NCI-H1105 treated with DMSO at 0.1 percent for 48 hours (cell line): ENCODE results near the gene UNC5B.

ENCODE experiments used
- DNase-seq: peaks from one replicate; lab custom pipeline; 2025; lab: John Stamatoyannopoulos, UW

The UNC5B gene

DNA sequence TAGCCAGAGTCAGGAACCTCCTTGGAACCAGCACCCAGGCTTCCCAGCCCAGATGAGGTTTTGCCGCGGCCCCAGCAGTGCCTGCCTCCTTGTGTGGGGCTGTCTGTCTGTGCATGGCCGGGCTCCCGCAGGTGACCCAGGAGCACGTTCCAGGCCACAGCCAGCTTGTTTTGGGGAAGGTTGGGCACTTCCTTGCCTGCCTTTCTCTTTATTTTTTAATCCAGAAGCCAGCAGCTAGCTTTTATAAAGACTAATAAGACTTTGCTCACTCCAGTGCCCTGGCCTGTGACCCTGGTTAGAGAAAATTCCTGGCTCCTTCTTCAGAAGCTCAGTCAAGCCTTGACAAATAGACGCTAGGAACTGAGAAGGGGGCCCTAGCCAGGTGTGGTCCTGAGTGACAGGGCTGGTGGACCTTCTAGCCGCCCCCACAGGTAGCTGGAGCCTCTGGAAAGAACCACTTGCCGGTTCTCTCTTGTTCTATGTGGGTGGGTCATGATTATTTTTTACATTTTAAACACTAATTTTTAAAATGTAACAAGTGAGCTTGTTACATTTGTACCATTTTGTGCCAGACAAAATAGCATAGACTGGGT lies 107.5 kb downstream of the UNC5B start:
- no peak for DNase-seq

GRCh38 chr10:71320592-71320991 lies 108.2 kb downstream of the UNC5B start:
- DNase-seq, result no peak

- DNase-seq, result no peak
Measured at GRCh38 chr10:71321386-71321785, 109.0 kb downstream of the UNC5B start.

DNA sequence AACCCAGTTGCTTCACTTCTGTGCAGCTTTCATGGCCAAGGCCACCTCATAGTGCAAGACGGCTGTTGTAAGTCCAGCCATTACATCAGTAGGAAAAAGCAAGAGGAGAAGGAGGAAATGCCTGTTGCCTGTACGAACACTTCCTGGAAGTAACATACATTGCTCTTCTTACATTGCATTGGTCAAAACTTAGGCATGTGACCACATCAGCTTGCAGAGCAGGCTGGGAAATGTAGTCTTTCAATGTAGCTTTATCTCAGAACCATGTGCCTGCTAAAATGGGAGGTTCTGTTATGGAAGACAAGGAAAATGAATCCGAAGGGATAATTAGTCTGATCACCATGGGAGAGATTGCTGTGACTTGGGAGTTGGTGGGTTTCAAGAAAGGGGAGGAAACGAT lies 111.0 kb downstream of the UNC5B start:
- peak; percentile 19 for DNase-seq

- no peak for DNase-seq
Measured at GRCh38 chr10:71324743-71325142, 112.4 kb downstream of the UNC5B start.

DNA sequence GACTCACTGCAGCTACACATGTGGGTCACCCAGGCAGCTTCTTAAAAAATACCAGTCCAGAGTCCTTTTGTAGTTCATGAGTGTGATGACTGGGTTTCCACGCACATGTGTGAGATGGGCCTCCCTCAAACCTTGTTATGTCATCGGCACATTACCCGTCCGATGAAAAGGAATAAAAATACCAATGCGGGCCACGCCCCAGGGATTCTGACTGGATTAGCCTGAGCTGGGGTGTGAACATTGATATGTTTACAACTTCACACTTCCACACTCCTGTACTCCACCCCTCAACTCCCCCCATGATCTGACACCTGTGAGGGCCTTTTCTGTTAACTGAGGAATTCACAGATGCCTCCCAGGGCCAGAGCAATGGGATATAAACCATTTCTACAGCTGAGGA lies 112.9 kb downstream of the UNC5B start:
- DNase-seq, result no peak

DNA sequence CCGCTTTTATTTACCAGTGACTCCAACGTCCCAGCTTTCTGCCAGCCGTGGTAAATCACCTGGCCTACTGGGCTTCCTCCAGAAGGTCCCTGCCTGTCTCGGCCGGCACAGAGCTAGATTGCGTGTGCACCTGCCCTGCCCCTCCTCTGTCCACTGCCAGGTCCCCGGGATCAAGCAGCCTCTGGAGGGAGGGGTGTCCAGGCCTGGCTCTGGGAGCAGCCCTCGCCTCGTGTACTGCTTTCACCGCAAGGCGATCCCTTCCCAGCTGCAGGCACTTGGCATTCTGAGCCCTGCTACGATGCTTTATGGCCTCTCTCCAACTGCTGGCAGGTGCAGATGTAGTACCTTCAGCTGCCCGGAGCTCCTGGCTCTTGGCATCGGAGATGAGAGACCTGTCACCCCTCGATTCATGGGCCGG lies 114.1 kb downstream of the UNC5B start:
- DNase-seq, result peak; percentile 92

- DNase-seq, result no peak
Measured at GRCh38 chr10:71330789-71331404, 118.5 kb downstream of the UNC5B start.

DNA sequence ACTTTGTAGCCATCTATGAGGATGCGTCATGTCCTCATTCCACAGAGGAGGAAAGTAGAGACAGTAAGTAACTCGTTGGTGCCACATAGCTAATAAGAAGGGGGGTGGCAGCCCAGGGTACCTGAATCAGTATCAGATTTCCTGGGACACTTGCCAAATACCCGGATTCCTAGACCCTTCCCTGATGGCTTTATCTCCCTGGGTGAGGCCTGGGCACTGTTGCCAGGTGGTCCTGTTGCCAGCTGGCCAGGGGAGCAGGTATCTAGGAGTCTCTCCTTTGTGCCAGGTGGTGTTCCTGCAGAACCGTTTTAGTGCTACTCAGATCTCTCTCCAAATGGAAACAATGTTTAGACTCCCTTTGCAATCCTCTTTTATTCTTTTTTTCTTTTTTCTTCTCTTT lies 119.4 kb downstream of the UNC5B start:
- peak; percentile 88 for DNase-seq

DNA sequence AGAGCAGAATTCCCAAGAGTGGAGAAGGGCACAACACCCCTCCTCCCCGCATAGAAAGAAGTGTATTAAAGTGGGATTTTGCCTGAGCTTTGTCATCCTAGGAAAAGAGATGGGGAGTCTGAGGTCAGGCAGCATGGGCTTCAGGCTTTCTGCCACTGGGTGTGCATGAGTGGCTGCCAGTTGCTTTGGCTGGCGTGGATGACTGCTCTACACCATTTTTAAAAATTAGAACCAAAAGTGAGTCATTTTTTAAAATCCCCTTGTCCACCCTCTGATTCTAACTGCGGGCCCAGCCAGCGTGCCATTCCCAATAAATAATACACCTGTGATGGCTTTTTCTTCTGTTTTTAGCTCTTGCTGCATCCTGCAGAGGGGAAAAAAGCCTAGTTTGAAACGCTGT lies 120.1 kb downstream of the UNC5B start:
- no peak for DNase-seq

DNA sequence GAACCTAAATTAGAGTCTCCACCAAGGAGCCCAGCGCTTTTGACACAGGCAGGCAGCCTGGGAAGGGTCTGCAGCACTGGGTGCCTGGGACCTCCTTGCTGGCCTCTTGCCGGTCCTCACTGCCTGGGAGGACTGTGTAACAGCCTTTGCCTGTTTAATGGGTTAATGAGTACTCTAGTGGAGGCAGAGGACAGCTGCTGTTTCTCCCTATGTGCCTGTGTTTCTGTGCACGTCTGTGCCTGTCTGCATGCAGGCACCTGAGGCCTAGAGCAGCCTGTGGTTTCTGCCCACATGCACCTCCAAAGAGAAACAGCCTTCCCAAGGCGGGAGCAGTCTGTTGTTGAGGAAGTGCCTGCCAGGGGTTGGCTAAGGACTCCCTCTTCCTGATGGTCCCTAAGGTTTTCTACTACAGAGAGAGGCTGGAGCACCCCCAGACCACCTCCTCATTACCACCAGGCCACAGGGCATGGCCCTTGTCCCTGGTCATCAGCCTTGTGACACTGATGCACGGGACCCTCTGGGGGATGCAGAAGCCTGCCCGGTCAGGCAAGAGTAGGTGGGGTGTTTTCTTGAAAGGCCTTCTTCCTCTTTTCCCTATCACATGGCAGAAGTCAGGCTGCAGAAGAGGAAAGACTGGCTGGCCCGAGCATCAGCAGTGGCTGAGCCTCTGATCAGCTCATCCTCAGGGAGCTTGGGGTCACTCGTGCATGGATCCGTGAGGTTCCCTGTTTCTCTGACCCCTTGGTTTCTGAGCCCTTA lies 120.9 kb downstream of the UNC5B start:
- peak; percentile 76 for DNase-seq

GRCh38 chr10:71334221-71334791 lies 121.9 kb downstream of the UNC5B start:
- DNase-seq, result no peak

DNA sequence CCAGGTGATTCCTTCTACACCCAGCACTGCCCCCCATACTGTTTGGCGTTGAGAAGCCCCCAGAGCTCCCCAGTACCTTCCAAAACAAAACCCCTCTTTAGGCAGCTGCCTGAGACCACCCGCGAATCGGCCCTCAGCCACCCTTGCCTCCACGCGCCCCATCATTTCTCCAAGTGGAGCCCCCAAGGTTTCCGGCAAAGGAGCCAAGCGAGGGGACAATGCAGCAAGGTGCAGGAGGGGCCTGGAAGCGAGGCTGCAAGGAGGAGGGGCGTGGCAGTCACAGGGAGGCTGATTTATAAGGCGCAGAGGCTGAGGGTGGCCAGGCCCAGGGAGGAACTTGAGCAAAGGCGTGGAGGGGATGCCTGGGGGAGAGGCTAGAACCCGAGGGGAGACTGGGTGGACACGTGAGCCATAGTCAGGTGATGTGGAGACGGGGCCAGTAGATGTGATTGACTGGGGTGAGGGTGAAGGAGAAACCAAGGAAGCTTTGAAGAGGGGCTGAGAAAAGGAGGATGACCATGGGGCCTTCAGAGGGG lies 122.9 kb downstream of the UNC5B start:
- DNase-seq, result no peak

GRCh38 chr10:71336632-71337031 lies 124.3 kb downstream of the UNC5B start:
- no peak for DNase-seq

- no peak for DNase-seq
Measured at GRCh38 chr10:71337219-71337701, 124.9 kb downstream of the UNC5B start.

DNA sequence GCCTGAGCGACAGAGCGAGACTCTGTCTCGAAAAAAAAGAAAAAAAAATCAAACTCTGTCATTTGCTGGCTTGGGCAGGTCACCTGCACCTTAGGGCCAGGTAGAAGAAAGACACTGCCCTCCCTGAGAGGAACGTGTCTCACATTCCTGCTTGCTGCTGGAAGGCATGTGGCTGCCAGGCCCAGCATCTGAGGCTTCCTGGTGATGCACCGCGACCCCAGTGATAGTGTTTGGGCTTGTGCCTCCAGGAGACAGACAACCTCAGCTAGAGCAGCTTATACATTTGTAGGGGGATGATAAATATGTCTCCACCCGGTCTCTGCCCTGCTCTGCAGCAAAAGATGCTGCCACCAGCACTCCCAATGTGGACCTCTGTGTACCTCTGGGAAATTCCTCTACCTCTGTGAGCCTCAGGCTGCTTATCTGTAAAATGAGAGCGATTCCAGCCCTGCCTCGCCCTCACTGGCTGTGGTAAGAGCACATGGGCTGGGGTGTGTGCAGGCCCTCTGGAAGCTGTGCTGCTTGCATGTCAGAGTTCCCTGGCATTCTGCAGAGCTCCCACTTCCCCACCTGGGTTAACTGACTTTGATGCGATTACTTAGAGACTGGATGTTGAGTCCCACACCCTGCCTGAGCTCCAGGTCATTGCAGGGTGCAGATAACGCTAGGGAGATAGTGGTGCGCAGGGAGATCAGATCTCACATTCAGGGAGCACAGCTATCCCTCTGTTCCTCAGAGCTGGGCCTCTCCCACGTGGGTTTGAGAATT lies 126.5 kb downstream of the UNC5B start:
- no peak for DNase-seq

- DNase-seq, result no peak
Measured at GRCh38 chr10:71339796-71340589, 127.6 kb downstream of the UNC5B start.

DNA sequence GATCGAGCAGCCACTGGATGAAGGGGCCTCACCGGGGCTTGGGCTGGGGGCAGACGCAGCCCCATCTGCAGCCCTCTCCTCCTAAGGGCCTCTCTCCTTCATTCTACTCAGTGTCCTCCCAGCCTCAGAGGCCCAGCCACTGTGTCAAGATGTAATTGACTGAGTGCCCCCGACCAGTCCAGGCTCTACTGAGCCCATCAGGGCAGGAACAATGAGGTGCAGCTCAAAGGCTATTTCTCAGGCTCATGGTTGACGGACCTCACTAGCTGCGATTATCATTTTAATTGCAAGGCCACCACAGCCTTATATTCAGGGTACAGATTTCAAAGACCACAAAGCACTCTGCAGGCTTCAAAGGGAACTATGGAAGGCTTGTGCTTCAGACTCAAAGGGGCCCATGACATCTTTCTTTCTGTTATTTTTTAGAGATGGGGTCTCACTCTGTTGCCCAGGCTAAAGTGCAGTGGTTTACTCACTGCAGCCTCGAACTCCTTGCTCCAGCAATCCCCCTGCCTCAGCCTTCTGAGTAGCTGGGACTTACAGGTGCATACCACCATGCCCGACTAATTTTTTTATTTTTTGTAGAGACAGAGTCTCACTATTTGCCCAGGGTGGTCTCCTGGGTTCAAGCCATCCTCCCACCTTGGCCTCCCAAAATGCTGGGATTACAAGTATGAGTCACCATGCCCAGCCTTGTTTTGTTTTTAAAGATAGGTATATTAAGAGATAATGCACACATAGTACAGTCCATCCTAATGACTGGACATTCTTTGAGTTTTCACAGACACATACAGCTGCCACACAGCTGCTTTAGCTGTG lies 130.4 kb downstream of the UNC5B start:
- DNase-seq, result no peak

GRCh38 chr10:71343392-71343773 lies 131.0 kb downstream of the UNC5B start:
- DNase-seq, result no peak
